Natural killer cell (primary cell): ENCODE results near the gene MYH7. TPM values are rescaled to one million over a fixed set of nuclear protein-coding genes. Genes with fewer than 3 reads are reported as not detected.

Experiments used
- ATAC-seq, 3 donors: fragments of 150-1000 bp in 2 of 3; fragments of 200-7000 bp in 1 of 3; cut with Tn5 transposase; 1 replicate in 1 of 3; 2 replicates in 2 of 3; pipeline ENCODE4 v1.10.0; 2021; ENCODE audit warnings: mild to moderate bottlenecking in 2 of 3, moderate library complexity in 2 of 3
- DNase-seq, 2 donors: peaks; one replicate each; pipeline versions ENCODE4 v3.0.0 to v3.0.0-alpha.2; 2013 to 2021; ENCODE audit warnings: mixed read lengths in 1 of 2
- H3K27ac ChIP-seq: one replicate; pipeline ENCODE4 v1.5.1; 2013; ENCODE audit warnings: mild to moderate bottlenecking, low read length
- H3K27me3 ChIP-seq: one replicate; pipeline ENCODE4 v1.6.1; 2013; ENCODE audit warnings: low read length; ENCODE audit not compliant: control insufficient read depth, insufficient read depth
- H3K36me3 ChIP-seq: one replicate; pipeline ENCODE4 v1.6.1; 2013; ENCODE audit warnings: low read length; ENCODE audit not compliant: control insufficient read depth, insufficient read depth
- H3K4me1 ChIP-seq: one replicate; pipeline ENCODE4 v1.6.1; 2013; ENCODE audit warnings: low read length; ENCODE audit not compliant: control insufficient read depth, insufficient read depth
- H3K4me3 ChIP-seq: one replicate; pipeline ENCODE4 v1.5.1; 2013; ENCODE audit warnings: low read length
- H3K9me3 ChIP-seq: one replicate; pipeline ENCODE4 v1.6.1; 2013; ENCODE audit warnings: low read length; ENCODE audit not compliant: control insufficient read depth, insufficient read depth
- H3K27ac Mint-ChIP-seq, 2 donors: one replicate each; pipeline ENCODE4 v1.8.0; 2022; ENCODE audit warnings: mild to moderate bottlenecking in 2 of 2, mixed read lengths in 2 of 2, moderate library complexity in 1 of 2
- H3K27me3 Mint-ChIP-seq, 2 donors: one replicate each; pipeline ENCODE4 v1.8.0; 2022; ENCODE audit warnings: low read depth in 2 of 2, mixed read lengths in 2 of 2
- H3K36me3 Mint-ChIP-seq: one replicate; pipeline ENCODE4 v1.8.0; 2022; ENCODE audit warnings: mixed read lengths
- H3K4me1 Mint-ChIP-seq, 2 donors: one replicate each; pipeline ENCODE4 v1.8.0; 2022; ENCODE audit warnings: mixed read lengths in 2 of 2
- H3K4me3 Mint-ChIP-seq: one replicate; pipeline ENCODE4 v1.8.0; 2022; ENCODE audit warnings: mild to moderate bottlenecking, moderate library complexity, mixed read lengths
- H3K9me3 Mint-ChIP-seq, 2 donors: one replicate each; pipeline ENCODE4 v1.8.0; 2022; ENCODE audit warnings: mixed read lengths in 2 of 2
- WGBS: methylation state at CpG from one replicate; pipeline ENCODE4 v1.1.7; 2013; ENCODE audit warnings: missing lambda C conversion rate; ENCODE audit not compliant: insufficient coverage; 5-methylcytosine and 5-hydroxymethylcytosine counted together
- intact Hi-C: fragments of 100-400 bp; cut with micrococcal nuclease; formaldehyde crosslinking; loops from one replicate; pipeline ENCODE4 v1.14.2; 2022
- total RNA-seq, 4 donors: library from RNA; stranded (reverse); fragments of 120-200 nt in 1 of 4; gene quantifications; one replicate each; pipeline versions ENCODE4 v1.2.3 to v1.2.4, GENCODE V29; 2013 to 2022
- TF ChIP-seq, protein P1 (sequence below): fragments of 200-600 bp; IDR thresholded peaks from one replicate; pipeline ENCODE4 v1.8.0; 2022; ENCODE audit warnings: antibody characterized with exemption

MYH7 gene
- total RNA-seq, 3 donors from 2014 or later (not counting 1 experiment from before 2014, with no cell fraction given), result not detected

GRCh38 chr14:23450379-23450778 is 14.9 kb upstream of the MYH7 start:
- H3K9me3 ChIP-seq, result no peaks in the 10 kb centered on the region
- TF ChIP-seq, protein P1, sequence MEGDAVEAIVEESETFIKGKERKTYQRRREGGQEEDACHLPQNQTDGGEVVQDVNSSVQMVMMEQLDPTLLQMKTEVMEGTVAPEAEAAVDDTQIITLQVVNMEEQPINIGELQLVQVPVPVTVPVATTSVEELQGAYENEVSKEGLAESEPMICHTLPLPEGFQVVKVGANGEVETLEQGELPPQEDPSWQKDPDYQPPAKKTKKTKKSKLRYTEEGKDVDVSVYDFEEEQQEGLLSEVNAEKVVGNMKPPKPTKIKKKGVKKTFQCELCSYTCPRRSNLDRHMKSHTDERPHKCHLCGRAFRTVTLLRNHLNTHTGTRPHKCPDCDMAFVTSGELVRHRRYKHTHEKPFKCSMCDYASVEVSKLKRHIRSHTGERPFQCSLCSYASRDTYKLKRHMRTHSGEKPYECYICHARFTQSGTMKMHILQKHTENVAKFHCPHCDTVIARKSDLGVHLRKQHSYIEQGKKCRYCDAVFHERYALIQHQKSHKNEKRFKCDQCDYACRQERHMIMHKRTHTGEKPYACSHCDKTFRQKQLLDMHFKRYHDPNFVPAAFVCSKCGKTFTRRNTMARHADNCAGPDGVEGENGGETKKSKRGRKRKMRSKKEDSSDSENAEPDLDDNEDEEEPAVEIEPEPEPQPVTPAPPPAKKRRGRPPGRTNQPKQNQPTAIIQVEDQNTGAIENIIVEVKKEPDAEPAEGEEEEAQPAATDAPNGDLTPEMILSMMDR, result no peak
- Mint-ChIP-seq H3K9me3 (no peaks in the 10 kb centered on the region), H3K4me3 (no peak overlapping the region), H3K4me1 (no peaks in the 10 kb centered on the region), H3K27ac (no peak overlapping the region), H3K36me3 (no peaks in the 10 kb centered on the region), H3K27me3 (peaks cover 29 to 30% of the 10 kb centered on the region in 2 donors)
- no peaks in the 10 kb centered on the region for H3K27me3 ChIP-seq
- DNase-seq (no peak), ATAC-seq (no peak)
- no peak overlapping the region for H3K4me3 ChIP-seq
- H3K4me1 ChIP-seq, result no peaks in the 10 kb centered on the region
- intact Hi-C loops, result no loop called here
- no peak overlapping the region for H3K27ac ChIP-seq
- 74% methylated on average over 2 of the region's 2 CpGs for WGBS
- H3K36me3 ChIP-seq, result no peaks in the 10 kb centered on the region

GRCh38 chr14:23449314-23449713 is 13.9 kb upstream of the MYH7 start:
- Histone ChIP-seq H3K27ac (no peak overlapping the region), H3K4me1 (no peaks in the 10 kb centered on the region), H3K36me3 (no peaks in the 10 kb centered on the region), H3K9me3 (no peaks in the 10 kb centered on the region), H3K27me3 (no peaks in the 10 kb centered on the region), H3K4me3 (no peak overlapping the region)
- DNase-seq, result no peak
- intact Hi-C loops, result no loop called here
- 79% methylated on average over 1 of the region's 1 CpG for WGBS
- H3K9me3 Mint-ChIP-seq, result no peaks in the 10 kb centered on the region
- ATAC-seq, result no peak
- no peak overlapping the region for H3K27ac Mint-ChIP-seq
- H3K4me1 Mint-ChIP-seq, result no peaks in the 10 kb centered on the region
- H3K4me3 Mint-ChIP-seq, result no peak overlapping the region
- TF ChIP-seq, protein P1, result no peak
- H3K27me3 Mint-ChIP-seq, result peaks cover 19 to 24% of the 10 kb centered on the region in 2 donors
- no peaks in the 10 kb centered on the region for H3K36me3 Mint-ChIP-seq

DNA sequence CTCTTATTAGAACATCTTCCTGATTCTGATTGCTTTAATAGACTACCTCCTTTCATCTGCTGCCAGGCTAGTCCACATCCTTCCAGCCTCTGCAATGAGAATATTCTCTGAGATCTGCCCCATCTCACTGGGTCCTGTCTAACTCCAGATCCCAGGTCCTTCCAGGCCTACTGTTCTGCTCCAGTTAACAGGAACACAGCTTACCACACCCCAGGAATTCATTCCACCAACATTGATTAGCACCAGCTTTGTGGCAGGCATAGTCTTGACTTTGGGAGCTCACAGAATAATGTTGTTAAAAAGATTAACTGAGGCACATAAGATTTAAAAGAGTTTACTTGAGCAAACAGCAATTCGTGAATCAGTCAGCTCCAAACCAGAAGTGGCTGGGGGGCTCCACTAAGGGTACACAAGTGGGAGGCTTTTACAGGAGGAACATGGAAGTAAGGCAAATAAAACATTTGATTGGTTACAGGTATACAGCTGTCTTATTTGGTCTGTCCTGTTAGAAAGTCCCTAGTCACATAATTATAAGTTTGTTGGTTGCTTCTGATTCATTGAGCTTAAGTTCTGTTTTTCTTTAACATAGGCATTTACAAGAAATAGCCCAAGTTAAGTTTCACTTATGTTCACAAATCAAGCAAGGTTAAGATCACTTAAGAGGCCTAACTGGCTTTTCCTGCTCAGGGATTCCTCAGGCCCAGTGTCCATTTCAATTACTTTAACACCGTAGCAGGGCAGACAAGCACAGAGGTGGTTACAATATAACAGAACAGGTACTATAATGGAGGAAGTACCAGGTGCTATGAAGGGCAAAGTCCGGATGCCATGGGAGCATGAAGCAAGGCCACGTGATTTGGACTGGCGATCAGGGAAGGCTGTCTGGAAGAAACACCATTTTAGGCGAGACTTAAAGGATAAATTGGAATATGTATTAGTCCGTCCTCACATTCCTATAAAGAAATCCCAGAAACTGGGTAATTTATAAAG is 12.2 kb upstream of the MYH7 start:
- intact Hi-C loops, result no loop called here
- Histone ChIP-seq H3K27me3 (no peaks in the 10 kb centered on the region), H3K27ac (no peak overlapping the region), H3K4me3 (no peak overlapping the region), H3K9me3 (no peaks in the 10 kb centered on the region), H3K4me1 (no peaks in the 10 kb centered on the region), H3K36me3 (no peaks in the 10 kb centered on the region)
- WGBS, result 91% methylated on average over 7 of the region's 7 CpGs
- peaks cover 11 to 22% of the 10 kb centered on the region in 2 donors for H3K27me3 Mint-ChIP-seq
- no peak overlapping the region for H3K4me3 Mint-ChIP-seq
- no peaks in the 10 kb centered on the region for H3K4me1 Mint-ChIP-seq
- DNase-seq, result no peak
- no peaks in the 10 kb centered on the region for H3K36me3 Mint-ChIP-seq
- no peak for ATAC-seq
- no peaks in the 10 kb centered on the region for H3K9me3 Mint-ChIP-seq
- TF ChIP-seq, protein P1, result no peak
- H3K27ac Mint-ChIP-seq, result no peak overlapping the region
